GM12873 (cell line): Measurements from ENCODE around the gene SFSWAP.

ENCODE experiments used
- TF ChIP-seq, protein P1 (sequence below): IDR thresholded peaks from 2 replicates; pipeline ENCODE4 v1.5.1; 2012; ENCODE audit warnings: low read depth, mild to moderate bottlenecking, moderate library complexity, low read length, control low read depth; ENCODE audit not compliant: insufficient read depth; ENCODE audit errors: missing control alignments

The SFSWAP gene

DNA sequence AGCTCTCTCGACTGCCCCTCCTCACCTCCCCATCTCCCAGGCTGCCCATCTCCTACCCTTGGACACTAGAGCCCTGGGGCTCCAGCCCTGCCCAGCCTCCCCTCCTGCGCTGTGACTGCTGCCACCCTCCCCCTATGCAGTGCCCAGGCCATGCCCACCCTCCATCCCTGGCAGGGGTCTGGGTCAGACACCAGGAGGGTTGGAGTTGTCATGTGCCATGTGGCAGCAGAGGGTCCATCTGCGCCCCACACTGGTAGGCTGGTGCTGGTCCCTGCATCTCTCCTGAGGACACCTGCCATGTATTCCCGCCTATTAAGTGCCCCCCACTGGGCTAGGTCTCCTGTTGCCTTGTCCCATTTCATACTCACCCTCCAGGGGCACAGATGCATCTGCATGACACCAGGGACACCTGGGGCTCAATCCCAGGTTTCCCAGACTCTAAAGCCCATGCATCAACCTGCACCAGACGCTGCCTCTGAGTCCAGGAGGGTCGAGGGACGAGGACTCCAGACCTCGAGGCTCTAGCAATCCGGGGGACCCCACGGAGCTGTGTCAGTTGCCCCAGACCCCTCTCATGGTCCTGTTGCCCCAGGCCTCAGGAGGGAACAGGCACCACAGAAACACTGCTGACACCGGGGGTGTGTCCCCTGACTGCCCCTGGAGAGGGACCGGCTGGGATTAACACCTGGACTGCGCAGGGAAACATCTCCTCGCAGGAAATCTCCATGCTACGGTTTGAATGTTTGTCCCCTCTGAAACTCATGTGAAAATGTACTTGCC is 23.4 kb upstream of the SFSWAP start:
- TF ChIP-seq, protein P1, sequence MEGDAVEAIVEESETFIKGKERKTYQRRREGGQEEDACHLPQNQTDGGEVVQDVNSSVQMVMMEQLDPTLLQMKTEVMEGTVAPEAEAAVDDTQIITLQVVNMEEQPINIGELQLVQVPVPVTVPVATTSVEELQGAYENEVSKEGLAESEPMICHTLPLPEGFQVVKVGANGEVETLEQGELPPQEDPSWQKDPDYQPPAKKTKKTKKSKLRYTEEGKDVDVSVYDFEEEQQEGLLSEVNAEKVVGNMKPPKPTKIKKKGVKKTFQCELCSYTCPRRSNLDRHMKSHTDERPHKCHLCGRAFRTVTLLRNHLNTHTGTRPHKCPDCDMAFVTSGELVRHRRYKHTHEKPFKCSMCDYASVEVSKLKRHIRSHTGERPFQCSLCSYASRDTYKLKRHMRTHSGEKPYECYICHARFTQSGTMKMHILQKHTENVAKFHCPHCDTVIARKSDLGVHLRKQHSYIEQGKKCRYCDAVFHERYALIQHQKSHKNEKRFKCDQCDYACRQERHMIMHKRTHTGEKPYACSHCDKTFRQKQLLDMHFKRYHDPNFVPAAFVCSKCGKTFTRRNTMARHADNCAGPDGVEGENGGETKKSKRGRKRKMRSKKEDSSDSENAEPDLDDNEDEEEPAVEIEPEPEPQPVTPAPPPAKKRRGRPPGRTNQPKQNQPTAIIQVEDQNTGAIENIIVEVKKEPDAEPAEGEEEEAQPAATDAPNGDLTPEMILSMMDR: no peak

DNA sequence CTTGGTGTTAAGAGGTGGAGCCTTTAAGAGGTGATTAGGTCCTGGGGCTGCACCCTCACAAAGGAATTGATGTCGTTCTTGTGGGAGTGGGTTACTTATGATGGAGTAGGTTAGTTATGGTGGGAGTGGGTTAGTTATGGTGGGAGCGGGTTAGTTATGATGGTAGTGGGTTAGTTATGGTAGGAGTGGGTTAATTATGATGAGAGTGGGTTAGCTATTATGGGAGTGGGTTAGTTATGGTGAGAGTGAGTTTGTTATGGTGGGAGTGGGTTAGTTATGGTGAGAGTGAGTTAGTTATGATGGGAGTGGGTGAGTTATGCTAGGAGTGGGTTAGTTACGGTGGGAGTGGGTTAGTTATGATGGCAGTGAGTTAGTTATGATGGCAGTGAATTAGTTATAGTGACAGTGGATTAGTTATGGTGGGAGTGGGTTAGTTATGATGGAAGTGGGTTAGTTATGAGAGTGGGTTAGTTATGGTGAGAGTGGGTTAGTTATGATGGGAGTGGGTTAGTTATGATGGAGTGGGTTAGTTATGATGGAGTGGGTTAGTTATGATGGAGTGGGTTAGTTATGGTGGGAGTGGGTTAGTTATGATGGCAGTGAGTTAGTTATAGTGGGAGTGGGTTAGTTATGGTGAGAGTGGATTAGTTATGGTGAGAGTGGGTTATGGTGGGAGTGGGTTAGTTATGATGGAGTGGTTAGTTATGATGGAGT is 22.6 kb upstream of the SFSWAP start:
- TF ChIP-seq, protein P1: no peak

DNA sequence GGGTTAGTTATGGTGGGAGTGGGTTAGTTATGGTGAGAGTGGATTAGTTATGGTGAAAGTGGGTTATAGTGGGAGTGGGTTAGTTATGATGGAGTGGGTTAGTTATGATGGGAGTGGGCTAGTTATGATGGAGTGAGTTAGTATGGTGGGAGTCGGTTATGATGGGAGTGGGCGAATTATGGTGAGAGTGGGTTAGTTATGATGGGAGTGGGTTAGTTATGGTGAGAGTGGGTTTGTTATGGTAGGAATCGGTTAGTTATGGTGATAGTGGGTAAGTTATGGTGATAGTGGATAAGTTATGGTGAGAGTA is 22.1 kb upstream of the SFSWAP start:
- TF ChIP-seq, protein P1: no peak

DNA sequence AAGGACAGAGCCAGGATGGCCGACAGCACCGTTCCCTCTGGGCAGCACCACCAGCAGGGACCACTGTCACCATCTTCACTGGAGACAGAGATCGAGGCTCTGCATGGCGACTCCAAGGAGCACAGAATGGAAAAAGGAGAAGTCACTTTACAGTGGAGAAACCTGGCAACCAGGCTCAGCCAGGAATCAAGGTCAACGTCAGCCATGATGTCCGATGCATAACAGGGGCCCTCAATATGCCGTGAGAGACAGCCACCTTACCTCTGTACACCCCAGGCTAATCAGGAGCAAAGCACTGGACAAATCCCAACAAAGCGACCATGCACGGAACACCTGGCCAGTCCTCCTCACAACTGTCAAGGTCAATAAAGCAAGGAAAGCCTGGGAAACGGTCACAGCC is 20.6 kb upstream of the SFSWAP start:
- TF ChIP-seq, protein P1: no peak

DNA sequence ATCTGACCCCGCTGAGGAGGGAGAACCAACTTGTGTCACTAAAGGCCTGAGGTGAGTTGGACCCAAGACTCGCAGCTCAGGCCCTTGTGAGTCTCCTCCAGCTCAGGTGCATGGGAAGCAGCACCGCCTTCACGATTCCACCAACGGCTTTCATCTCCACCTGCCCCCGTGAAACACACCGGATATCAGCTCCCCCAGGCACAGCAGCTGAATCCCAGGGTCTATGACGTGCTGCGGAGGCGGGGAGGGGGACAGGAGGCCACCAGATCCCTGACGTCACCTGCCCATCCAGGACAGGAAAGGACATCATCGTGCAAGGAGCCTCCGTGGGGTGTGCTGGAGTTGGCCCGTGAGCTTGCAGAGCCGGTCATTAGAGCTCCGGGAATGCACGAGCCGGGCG is 18.5 kb upstream of the SFSWAP start:
- TF ChIP-seq, protein P1: no peak

DNA sequence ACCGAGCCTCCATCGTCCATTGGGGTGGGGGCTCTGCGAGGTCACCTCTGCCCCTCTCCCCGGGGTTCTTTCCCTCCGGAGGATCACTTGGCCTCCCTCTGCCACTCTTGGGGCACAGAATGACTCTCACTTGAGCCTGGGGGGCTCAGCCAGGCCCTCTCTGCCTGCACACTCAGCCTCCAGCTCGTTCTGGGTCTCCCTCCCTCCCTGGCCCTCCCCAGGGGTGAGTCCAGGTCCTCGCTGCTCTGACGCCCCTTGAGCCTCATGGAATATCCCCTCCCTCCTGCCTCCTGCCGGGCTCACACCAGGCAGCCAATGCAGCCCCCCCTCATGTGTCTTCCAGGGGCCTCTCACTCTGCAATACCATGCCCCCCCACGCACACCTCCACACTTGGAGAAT is 17.7 kb upstream of the SFSWAP start:
- TF ChIP-seq, protein P1: no peak

DNA sequence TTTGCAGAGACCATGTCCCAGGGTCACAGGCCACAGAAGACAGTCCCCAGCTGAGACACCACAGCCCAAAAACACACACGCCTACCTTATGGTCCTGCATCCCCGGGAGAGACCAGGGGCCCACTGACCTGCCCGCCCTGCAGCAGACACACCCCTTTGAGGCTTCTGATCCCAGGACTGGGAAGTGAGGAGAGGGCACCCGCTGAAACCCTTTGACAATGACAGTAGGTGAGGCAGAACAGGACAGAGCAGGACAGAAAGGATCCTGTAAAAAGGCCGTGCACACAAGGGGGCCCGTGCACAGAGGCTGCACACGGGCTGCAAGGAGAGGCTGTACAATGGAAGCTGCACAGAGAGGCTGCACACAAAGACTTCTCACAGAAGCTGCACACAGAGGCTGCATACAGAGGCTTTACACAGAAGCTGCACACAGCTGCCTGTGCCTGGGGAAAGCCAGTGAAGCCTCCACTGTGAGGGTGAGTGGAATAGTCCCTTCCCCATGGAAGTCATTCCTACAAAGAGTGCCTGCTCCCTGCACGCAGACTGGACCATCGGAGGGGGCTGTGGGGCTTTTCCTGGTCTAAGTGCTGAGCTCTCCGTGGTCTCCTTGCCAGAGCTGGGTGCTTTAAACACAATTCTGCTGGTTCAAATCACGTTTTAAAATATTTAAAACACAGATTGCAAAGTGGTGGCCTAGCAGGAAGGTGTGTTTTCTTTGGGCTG is 16.6 kb upstream of the SFSWAP start:
- TF ChIP-seq, protein P1: no peak
